H9 (cell line): ENCODE data around the gene CCDC81. TPM values are rescaled to one million over a fixed set of nuclear protein-coding genes. Genes with fewer than 3 reads are reported as not detected.

Source experiments
- DNase-seq: peaks from one replicate; pipeline ENCODE4 v3.0.0-alpha.2; 2017
- H2AFZ ChIP-seq: one replicate; pipeline ENCODE4 v1.6.1; 2013; ENCODE audit warnings: mild to moderate bottlenecking, low read length, control low read depth, moderate library complexity
- H2AK5ac ChIP-seq: 2 replicates; pipeline ENCODE4 v1.6.1; 2013; ENCODE audit warnings: low read length, control low read depth, mixed read lengths; ENCODE audit not compliant: insufficient read length
- H2BK120ac ChIP-seq: one replicate; pipeline ENCODE4 v1.6.1; 2013; ENCODE audit warnings: low read depth, mild to moderate bottlenecking, low read length, control low read depth, inconsistent platforms; ENCODE audit not compliant: poor library complexity, severe bottlenecking
- H2BK12ac ChIP-seq: 2 replicates; pipeline ENCODE4 v1.6.1; 2013; ENCODE audit warnings: low read length, control low read depth, mixed read lengths, low read depth; ENCODE audit not compliant: insufficient read length
- H2BK15ac ChIP-seq: 2 replicates; pipeline ENCODE4 v1.6.1; 2013; ENCODE audit warnings: low read depth, low read length, control low read depth
- H2BK20ac ChIP-seq: one replicate; pipeline ENCODE4 v1.6.1; 2013; ENCODE audit warnings: low read depth, mild to moderate bottlenecking, low read length, control low read depth, inconsistent platforms; ENCODE audit not compliant: poor library complexity, severe bottlenecking
- H2BK5ac ChIP-seq: 2 replicates; pipeline ENCODE4 v1.6.1; 2013; ENCODE audit warnings: low read length, control low read depth, mixed read lengths; ENCODE audit not compliant: insufficient read length
- H3K14ac ChIP-seq: 2 replicates; pipeline ENCODE4 v1.6.1; 2013; ENCODE audit warnings: low read length, control low read depth; ENCODE audit not compliant: insufficient read depth
- H3K18ac ChIP-seq: 2 replicates; pipeline ENCODE4 v1.6.1; 2013; ENCODE audit warnings: low read depth, mild to moderate bottlenecking, mixed read lengths, low read length, control low read depth; ENCODE audit not compliant: insufficient read length
- H3K23ac ChIP-seq: 2 replicates; pipeline ENCODE4 v1.6.1; 2013; ENCODE audit warnings: low read length, control low read depth, mixed read lengths, low read depth; ENCODE audit not compliant: insufficient read length
- H3K23me2 ChIP-seq: 2 replicates; pipeline ENCODE4 v1.6.1; 2013; ENCODE audit warnings: low read depth, mild to moderate bottlenecking, mixed read lengths, low read length, control low read depth; ENCODE audit not compliant: insufficient read length, poor library complexity, severe bottlenecking
- H3K27ac ChIP-seq: 2 replicates; pipeline ENCODE4 v1.5.1; 2013; ENCODE audit warnings: low read length, control low read depth, mixed read lengths, low read depth; ENCODE audit not compliant: insufficient read length
- H3K27me3 ChIP-seq: 2 replicates; pipeline ENCODE4 v1.6.1; 2013; ENCODE audit warnings: low read length, control low read depth, inconsistent platforms; ENCODE audit not compliant: insufficient read depth
- H3K4ac ChIP-seq: 2 replicates; pipeline ENCODE4 v1.6.1; 2013; ENCODE audit warnings: low read depth, mild to moderate bottlenecking, control low read depth, inconsistent platforms, low read length, moderate library complexity
- H3K4me1 ChIP-seq: 2 replicates; pipeline ENCODE4 v1.6.1; 2013; ENCODE audit warnings: low read length, control low read depth, inconsistent platforms; ENCODE audit not compliant: insufficient read depth
- H3K4me2 ChIP-seq: 2 replicates; pipeline ENCODE4 v1.6.1; 2013; ENCODE audit warnings: low read length, control low read depth, mixed read lengths; ENCODE audit not compliant: insufficient read length, insufficient read depth
- H3K56ac ChIP-seq: 2 replicates; pipeline ENCODE4 v1.6.1; 2013; ENCODE audit warnings: low read depth, mild to moderate bottlenecking, mixed read lengths, low read length, control low read depth; ENCODE audit not compliant: insufficient read length
- H3K79me1 ChIP-seq: 2 replicates; pipeline ENCODE4 v1.6.1; 2013; ENCODE audit warnings: low read depth, mild to moderate bottlenecking, moderate library complexity, low read length, control low read depth, inconsistent platforms; ENCODE audit not compliant: insufficient read depth, poor library complexity, severe bottlenecking
- H3K79me2 ChIP-seq: 2 replicates; pipeline ENCODE4 v1.6.1; 2013; ENCODE audit warnings: low read length, control low read depth, inconsistent platforms; ENCODE audit not compliant: insufficient read depth
- H3K9ac ChIP-seq: 2 replicates; pipeline ENCODE4 v1.6.1; 2013; ENCODE audit warnings: low read length, control low read depth, mixed read lengths; ENCODE audit not compliant: insufficient read length; ENCODE audit errors: extremely low read depth
- H3K9me3 ChIP-seq: one replicate; pipeline ENCODE4 v1.6.1; 2013; ENCODE audit warnings: low read depth, low read length, inconsistent platforms; ENCODE audit not compliant: control insufficient read depth
- H3T11ph ChIP-seq: one replicate; pipeline ENCODE4 v1.6.1; 2013; ENCODE audit warnings: mild to moderate bottlenecking, low read length, control low read depth, inconsistent platforms
- H4K20me1 ChIP-seq: one replicate; pipeline ENCODE4 v1.6.1; 2013; ENCODE audit not compliant: control insufficient read depth, insufficient read length, insufficient read depth
- H4K5ac ChIP-seq: 2 replicates; pipeline ENCODE4 v1.6.1; 2013; ENCODE audit warnings: low read depth, mild to moderate bottlenecking, mixed read lengths, low read length, control low read depth; ENCODE audit not compliant: insufficient read length
- H4K8ac ChIP-seq: replicated peaks from 2 replicates; pipeline ENCODE4 v1.6.1; 2013; ENCODE audit warnings: low read length, control low read depth, mixed read lengths, low read depth; ENCODE audit not compliant: insufficient read length
- H4K91ac ChIP-seq: 2 replicates; pipeline ENCODE4 v1.6.1; 2013; ENCODE audit warnings: low read depth, mild to moderate bottlenecking, moderate library complexity, mixed read lengths, low read length, control low read depth; ENCODE audit not compliant: insufficient read length
- H3K27ac Mint-ChIP-seq, 3 experiments: 2 replicates in 2 of 3; 3 replicates in 1 of 3; pipeline ENCODE4 v1.8.0; 2020 to 2021; ENCODE audit warnings: mixed read lengths in 3 of 3, mild to moderate bottlenecking in 1 of 3, moderate library complexity in 1 of 3
- H3K27me3 Mint-ChIP-seq: 2 replicates; pipeline ENCODE4 v1.8.0; 2021; ENCODE audit warnings: low read depth, mild to moderate bottlenecking, moderate library complexity, mixed read lengths
- H3K36me3 Mint-ChIP-seq, 3 experiments: 2 replicates in 2 of 3; 3 replicates in 1 of 3; pipeline ENCODE4 v1.8.0; 2020 to 2021; ENCODE audit warnings: low read depth in 3 of 3, mixed read lengths in 3 of 3; ENCODE audit not compliant: insufficient read depth in 1 of 3
- H3K4me1 Mint-ChIP-seq, 2 experiments: 2 replicates each; pipeline ENCODE4 v1.8.0; 2020; ENCODE audit warnings: mixed read lengths in 2 of 2
- H3K4me3 Mint-ChIP-seq, 2 experiments: 2 replicates in 1 of 2; 3 replicates in 1 of 2; pipeline ENCODE4 v1.8.0; 2020 to 2021; ENCODE audit warnings: mild to moderate bottlenecking in 2 of 2, mixed read lengths in 2 of 2, moderate library complexity in 1 of 2
- H3K9me3 Mint-ChIP-seq, 2 experiments: 2 replicates in 1 of 2; 3 replicates in 1 of 2; pipeline ENCODE4 v1.8.0; 2020; ENCODE audit warnings: mild to moderate bottlenecking in 2 of 2, mixed read lengths in 2 of 2, moderate library complexity in 1 of 2
- WGBS: extraction: QIAGEN DNeasy Blood & Tissue Kit; methylation state at CpG from one replicate; pipeline ENCODE4 v1.1.7; 2013; ENCODE audit warnings: missing lambda C conversion rate, low lambda C conversion rate, mixed read lengths; ENCODE audit not compliant: insufficient read length; ENCODE audit errors: extremely low coverage; 5-methylcytosine and 5-hydroxymethylcytosine counted together
- total RNA-seq: library from RNA; stranded (reverse); gene quantifications from 2 replicates; pipeline ENCODE4 v1.2.1, GENCODE V29; 2021
- TF ChIP-seq, protein P1 (sequence below): fragments of 200-600 bp; sonication (generic); conservative IDR thresholded peaks from 3 replicates; pipeline ENCODE4 v1.8.0; 2021; ENCODE audit warnings: antibody characterized with exemption, mild to moderate bottlenecking

Gene CCDC81
- total RNA-seq, 1 experiment from 2014 or later: 0.52 TPM

DNA sequence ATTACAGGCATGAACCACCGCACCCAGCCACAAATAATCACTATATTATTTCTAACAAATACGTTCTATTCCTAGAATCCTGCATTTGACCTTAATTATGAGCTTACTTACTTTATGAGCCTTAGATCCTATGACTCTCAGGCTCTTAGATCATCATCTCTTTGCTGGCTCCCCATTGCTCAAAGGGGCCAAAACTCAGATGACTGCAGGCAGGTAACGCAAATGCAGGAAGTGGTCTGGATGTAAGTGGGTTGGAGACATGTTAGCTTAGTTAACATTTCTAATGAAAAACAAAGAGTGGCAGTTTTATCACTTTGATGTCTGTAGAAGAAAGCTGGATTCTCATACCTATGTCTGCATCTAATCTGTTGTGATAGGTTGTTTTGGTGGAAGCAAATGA, 23.4 kb downstream of the CCDC81 start:
- no peak overlapping the region for H2BK5ac ChIP-seq
- no peak overlapping the region for H3K23ac ChIP-seq
- H3K79me1 ChIP-seq: no peaks in the 10 kb centered on the region
- no peak overlapping the region for H2BK120ac ChIP-seq
- peak overlapping the region in 1 of 3 experiments; percentile 42; a peak in 1 of 7 replicates for H3K27ac Mint-ChIP-seq
- H3K4me3 Mint-ChIP-seq: no peak overlapping the region
- no peak overlapping the region for H3K9ac ChIP-seq
- H3K56ac ChIP-seq: no peak overlapping the region
- no peaks in the 10 kb centered on the region for H3K36me3 Mint-ChIP-seq
- no peak overlapping the region for H3K4ac ChIP-seq
- no peak for DNase-seq
- H3K4me1 ChIP-seq: peaks cover 5% of the 10 kb centered on the region; the same call in 1 of the 2 replicates
- no peak overlapping the region for H3K14ac ChIP-seq
- no peaks in the 10 kb centered on the region for H3K27me3 ChIP-seq
- H4K5ac ChIP-seq: no peak overlapping the region
- no peak overlapping the region for H3T11ph ChIP-seq
- no peaks in the 10 kb centered on the region for H3K27me3 Mint-ChIP-seq
- H3K4me1 Mint-ChIP-seq: peaks cover 14 to 15% of the 10 kb centered on the region in 2 experiments
- H3K27ac ChIP-seq: no peak overlapping the region
- no CpG with 5 or more reads among the region's 3 CpGs for whole genome bisulfite sequencing
- H4K8ac ChIP-seq: no peak overlapping the region
- H2AFZ ChIP-seq: no peak overlapping the region
- no peak overlapping the region for H3K18ac ChIP-seq
- H2BK15ac ChIP-seq: no peak overlapping the region
- H4K20me1 ChIP-seq: no peaks in the 10 kb centered on the region
- no peak overlapping the region for H2AK5ac ChIP-seq
- no peaks in the 10 kb centered on the region for H3K9me3 ChIP-seq
- no peaks in the 10 kb centered on the region for H3K79me2 ChIP-seq
- no peak overlapping the region for H4K91ac ChIP-seq
- H2BK12ac ChIP-seq: no peak overlapping the region
- H3K9me3 Mint-ChIP-seq: no peaks in the 10 kb centered on the region
- TF ChIP-seq, protein P1, sequence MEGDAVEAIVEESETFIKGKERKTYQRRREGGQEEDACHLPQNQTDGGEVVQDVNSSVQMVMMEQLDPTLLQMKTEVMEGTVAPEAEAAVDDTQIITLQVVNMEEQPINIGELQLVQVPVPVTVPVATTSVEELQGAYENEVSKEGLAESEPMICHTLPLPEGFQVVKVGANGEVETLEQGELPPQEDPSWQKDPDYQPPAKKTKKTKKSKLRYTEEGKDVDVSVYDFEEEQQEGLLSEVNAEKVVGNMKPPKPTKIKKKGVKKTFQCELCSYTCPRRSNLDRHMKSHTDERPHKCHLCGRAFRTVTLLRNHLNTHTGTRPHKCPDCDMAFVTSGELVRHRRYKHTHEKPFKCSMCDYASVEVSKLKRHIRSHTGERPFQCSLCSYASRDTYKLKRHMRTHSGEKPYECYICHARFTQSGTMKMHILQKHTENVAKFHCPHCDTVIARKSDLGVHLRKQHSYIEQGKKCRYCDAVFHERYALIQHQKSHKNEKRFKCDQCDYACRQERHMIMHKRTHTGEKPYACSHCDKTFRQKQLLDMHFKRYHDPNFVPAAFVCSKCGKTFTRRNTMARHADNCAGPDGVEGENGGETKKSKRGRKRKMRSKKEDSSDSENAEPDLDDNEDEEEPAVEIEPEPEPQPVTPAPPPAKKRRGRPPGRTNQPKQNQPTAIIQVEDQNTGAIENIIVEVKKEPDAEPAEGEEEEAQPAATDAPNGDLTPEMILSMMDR: no peak
- no peak overlapping the region for H2BK20ac ChIP-seq
- no peaks in the 10 kb centered on the region for H3K23me2 ChIP-seq
- no peak overlapping the region for H3K4me2 ChIP-seq
